GM19238 (cell line): ENCODE measurements around the gene SUSD6.
"Not testable (repeated sequence)": the region's sequence is repeated elsewhere in the genome, so short reads cannot be mapped to it uniquely, and the experiment has no call there.

Source experiments
- DNase-seq: peaks from one replicate; pipeline ENCODE4 v3.0.0; 2011; ENCODE audit warnings: low spot score; ENCODE audit not compliant: insufficient read length

SUSD6 gene

GRCh38 chr14:69693801-69694729 is 82.7 kb downstream of the SUSD6 start:
- no peak for DNase-seq

GRCh38 chr14:69694730-69695281 is 83.4 kb downstream of the SUSD6 start:
- DNase-seq: no peak

- no peak for DNase-seq
Measured at GRCh38 chr14:69695322-69696203, 84.2 kb downstream of the SUSD6 start.

GRCh38 chr14:69696204-69696527 is 84.8 kb downstream of the SUSD6 start:
- no peak for DNase-seq

GRCh38 chr14:69696633-69697557 is 85.5 kb downstream of the SUSD6 start:
- DNase-seq: no peak

GRCh38 chr14:69698572-69698971 is 87.2 kb downstream of the SUSD6 start:
- DNase-seq: no peak

- DNase-seq: not testable (repeated sequence)
Measured at GRCh38 chr14:69699243-69699642, 87.8 kb downstream of the SUSD6 start.

GRCh38 chr14:69699748-69700303 is 88.4 kb downstream of the SUSD6 start:
- no peak for DNase-seq

- DNase-seq: no peak
Measured at GRCh38 chr14:69700575-69700974, 89.2 kb downstream of the SUSD6 start.

- no peak for DNase-seq
Measured at GRCh38 chr14:69701291-69701690, 89.9 kb downstream of the SUSD6 start.

GRCh38 chr14:69701857-69702256 is 90.5 kb downstream of the SUSD6 start:
- DNase-seq: no peak

GRCh38 chr14:69703047-69704039 is 91.9 kb downstream of the SUSD6 start:
- DNase-seq: no peak

- DNase-seq: no peak
Measured at GRCh38 chr14:69704319-69704718, 92.9 kb downstream of the SUSD6 start.

GRCh38 chr14:69705706-69706105 is 94.3 kb downstream of the SUSD6 start:
- no peak for DNase-seq

GRCh38 chr14:69708049-69708448 is 96.7 kb downstream of the SUSD6 start:
- no peak for DNase-seq

GRCh38 chr14:69708586-69709560 is 97.5 kb downstream of the SUSD6 start:
- no peak for DNase-seq

GRCh38 chr14:69710378-69710777 is 99.0 kb downstream of the SUSD6 start:
- no peak for DNase-seq

- no peak for DNase-seq
Measured at GRCh38 chr14:69711065-69711464, 99.7 kb downstream of the SUSD6 start.
